Measurements from ENCODE around the gene LRRC4C. TPM values are rescaled to one million over a fixed set of nuclear protein-coding genes. Genes with fewer than 3 reads are reported as not detected.
"Not testable (repeated sequence)": the region's sequence is repeated elsewhere in the genome, so short reads cannot be mapped to it uniquely, and the experiment has no call there.

Gene LRRC4C
- total RNA-seq, 1 donor from 2014 or later, result 2.2 TPM

DNA sequence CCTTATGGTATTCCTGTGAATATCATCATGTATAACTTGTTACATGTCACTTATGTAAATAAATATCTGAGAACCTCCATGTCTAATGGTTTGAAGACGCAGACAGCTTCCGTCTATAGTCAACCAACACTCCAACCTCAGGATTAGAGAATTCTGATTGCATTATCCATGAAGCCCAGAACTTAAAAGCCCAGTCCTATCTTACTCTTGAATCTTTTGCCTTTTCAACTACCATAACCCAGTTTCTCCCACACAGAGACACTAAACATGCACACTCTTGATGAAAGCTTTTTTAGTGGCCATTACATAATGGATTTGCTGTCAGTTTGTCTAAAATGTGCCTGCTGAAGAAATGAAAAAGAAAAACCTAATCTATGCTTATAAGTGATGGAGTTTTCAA lies 1219.2 kb downstream of the LRRC4C start:
- DNase-seq (ENCODE audit: low spot score), result no peak

DNA sequence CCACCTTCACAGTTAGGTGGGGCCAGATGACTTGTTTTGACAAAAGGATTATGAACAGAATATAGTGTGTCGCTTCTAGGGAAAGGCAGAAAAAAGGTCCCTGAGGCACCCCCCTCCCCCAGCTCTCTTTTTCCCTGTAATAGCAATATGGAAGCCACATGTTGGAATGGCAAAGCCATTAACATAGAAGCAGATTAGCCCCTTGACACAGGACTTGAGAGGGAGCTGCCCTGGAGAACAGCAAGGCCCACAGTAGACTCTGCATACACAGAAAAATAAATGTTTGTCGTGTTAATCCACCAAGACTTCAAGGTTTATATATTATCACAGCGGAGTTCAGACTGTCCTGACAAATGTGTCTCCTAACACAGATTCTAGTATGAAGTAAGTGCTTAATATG lies 1222.9 kb downstream of the LRRC4C start:
- no peak for DNase-seq (ENCODE audit: low spot score)

DNA sequence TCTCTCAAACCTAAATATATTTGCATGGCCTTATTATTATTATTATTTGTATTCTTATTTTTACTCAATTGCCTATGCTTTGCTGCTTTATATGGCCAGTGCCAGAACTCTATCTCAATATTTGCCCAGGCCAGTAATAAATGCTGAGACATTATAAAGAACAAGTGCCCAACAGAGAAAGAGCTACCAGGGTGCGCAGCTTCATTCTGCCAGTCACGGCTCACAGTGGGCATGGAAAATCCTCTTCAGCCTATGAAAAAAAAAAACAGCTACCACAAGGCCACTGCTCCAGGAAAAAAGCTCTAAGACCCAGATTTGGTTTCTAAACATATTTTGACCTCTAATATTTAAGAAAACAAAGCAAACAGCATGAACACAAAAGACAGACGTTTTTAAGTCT lies 1223.6 kb downstream of the LRRC4C start:
- DNase-seq (ENCODE audit: low spot score), result no peak

DNA sequence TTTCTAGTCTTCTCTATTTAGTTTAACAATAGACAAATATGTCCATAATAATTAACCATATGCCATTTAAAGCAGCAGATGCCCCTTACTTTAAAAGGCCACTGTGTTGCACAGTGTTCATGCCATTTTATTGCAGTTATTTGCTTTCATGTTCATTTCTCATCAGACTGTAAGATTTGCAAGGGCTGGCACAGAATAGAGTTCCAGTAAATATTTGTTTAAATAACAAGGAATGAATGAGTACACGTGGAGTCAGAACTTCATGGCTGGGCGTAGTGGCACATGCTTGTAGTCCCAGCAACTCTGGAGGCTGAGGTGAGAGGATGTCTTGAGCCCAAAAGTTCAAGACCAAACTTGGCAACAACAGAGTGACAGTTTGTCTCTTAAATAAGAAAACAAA lies 1228.6 kb downstream of the LRRC4C start:
- no peak for DNase-seq (ENCODE audit: low spot score)

DNA sequence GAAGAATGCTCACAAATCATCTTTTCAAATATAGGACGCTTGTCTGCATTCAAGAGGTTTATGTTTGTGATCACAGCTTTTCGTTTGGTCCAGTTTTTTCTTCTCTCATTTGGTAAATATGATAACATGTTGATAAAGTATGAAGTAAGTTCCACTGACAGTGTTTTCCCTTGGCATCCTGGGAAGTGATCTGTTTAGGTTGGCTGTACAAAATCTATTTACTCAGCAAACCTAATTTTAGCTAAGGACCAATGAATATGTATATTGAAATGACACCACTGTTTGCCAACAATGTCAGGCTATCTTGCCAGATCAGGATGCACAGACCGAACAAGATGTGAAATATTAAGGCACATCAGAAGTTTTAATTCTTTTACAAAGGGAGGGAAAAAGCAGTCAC lies 1230.8 kb downstream of the LRRC4C start:
- DNase-seq (ENCODE audit: low spot score), result no peak

DNA sequence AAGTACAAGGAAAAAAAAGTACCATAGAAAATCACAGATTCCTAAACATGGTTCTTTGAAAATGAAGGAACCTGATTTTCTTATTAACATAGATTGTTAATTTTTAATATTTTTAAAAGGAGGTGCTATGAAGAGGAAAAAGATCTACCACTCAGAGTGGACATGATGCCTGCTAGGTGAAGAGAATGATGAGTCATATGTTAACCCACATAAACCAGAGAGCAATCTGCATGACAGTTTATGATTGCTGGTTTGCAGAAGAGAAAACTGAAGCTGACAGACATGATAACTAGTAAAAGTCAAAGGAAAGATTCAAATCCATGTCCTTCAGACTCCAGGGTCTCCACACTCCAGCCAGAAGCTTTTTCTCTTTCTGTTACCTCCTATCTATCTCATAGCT lies 1231.7 kb downstream of the LRRC4C start:
- no peak for DNase-seq (ENCODE audit: low spot score)

DNA sequence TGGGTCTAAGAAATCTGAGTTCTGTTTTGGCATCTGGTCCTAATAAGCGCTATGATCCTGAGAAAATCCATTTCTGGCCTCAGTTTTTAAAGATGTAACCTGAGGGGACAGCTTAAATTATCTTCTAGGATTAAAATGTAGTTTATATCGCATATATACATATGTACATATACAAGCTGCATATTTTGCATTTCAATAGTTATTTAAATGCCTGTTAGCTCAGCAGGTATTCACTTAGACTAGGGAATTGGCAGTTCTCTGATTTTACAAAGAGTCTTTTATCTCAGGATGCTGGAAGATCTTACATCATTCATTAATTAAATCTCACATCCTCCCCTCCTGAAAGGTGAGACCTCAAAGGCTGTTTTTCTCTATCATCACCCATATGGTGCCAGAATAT lies 1232.8 kb downstream of the LRRC4C start:
- no peak for DNase-seq (ENCODE audit: low spot score)

DNA sequence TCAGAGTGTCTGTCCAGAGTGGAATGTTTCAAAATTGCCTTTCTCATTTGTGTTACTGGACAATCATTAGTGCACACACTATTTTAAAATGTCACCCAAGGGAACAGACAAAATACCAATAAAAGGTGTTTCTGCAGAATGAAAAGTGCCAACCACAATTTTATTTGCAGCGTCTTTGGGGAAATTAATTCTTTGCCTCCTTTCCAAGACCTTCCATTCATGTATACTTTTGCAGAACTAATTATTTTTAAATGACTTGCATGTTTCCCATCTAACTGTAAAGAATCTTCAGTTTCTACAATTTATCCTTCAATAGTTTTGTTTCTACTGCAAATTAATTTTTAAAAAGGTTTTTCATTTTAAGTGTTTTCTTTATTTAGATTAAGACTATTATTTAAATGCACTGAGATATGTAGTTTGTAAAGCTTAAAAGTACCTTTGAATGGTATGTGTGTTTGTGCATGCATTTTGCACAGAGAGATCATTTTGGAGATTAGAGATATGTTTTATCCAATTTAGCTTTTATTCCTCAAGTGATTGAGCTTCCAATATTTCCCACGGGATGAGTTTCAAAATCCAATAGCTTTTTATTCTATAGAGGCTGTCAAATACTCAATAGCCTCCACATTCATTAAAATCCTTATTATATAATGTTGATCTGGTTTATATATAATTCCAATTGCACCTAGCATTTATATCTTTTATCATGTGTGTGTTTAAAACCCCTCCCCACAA lies 1235.7 kb downstream of the LRRC4C start:
- no peak for DNase-seq (ENCODE audit: low spot score)

DNA sequence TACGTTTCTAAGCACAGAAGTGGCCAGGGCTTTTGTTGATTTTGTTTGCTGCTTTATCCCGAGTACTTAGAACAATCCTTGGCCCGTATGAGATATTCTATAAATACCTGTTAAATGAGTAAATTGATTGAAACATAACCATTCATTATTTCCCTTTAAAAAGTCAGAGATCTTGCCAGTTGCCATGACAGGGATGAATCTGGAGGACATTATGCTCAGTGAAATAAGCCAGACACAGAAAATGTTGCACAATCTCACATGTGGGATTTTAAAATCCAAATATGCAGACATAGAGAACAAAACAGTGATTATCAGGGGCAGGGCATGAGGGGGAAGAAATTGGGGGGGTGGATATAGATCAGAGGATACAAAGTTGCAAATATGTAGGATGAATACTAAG lies 1240.1 kb downstream of the LRRC4C start:
- no peak for DNase-seq (ENCODE audit: low spot score)

DNA sequence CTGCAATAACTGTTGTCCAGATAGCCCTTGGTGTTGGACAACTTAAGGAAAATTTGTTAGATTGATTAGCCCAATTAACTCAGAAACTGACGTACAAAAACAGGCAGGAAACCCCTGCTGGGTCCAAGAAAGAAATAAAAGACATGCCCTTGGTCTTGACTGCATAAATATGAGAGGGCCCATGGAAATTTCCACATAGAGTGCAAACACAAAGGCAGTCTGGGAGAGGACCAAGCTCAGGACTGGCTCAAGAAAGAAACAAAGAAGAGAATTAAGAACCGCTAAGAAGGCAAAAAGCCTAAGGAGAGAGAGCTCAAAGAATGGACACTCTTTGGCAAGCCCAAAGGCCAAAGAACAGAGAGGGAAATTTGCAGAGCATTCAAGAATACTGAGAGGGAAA lies 1243.9 kb downstream of the LRRC4C start:
- DNase-seq (ENCODE audit: low spot score), result no peak

DNA sequence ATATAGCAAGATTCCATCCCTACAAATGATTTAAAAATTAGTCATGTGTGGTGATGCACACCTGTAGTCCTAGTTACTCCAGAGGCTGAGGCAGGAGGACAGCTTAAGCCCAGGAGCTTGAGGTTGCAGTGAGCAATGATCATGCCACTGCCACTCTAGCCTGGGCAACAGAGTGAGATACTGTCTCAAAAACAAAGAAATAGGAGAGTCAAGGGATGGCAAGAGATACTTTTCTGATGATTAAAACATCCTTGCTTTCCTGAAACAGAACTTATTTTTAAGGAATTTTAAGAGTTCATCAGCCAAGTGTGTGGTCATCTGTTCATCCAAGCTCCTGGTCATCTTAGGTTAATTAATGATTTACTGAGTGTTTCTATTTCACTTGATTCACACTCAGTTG lies 1252.0 kb downstream of the LRRC4C start:
- no peak for DNase-seq (ENCODE audit: low spot score)

DNA sequence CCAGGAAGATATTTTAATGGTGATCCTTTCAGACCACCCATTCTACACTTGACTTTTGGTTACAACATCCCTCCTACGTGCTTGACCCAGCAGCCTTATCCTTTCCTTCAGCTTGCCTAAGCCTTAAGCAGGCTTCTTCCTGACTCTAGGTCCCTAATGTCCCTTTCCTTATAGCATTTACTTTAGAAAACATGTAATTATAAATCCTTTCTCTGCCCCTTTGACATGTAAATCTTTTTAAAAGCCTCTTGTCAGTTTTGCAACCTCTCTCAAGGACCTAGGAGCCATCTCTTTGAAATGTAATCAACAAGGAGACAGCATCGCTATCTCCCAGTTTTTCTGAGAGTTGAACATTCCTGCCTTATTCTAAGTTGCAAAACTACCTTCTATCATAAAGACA lies 1255.2 kb downstream of the LRRC4C start:
- no peak for DNase-seq (ENCODE audit: low spot score)

DNA sequence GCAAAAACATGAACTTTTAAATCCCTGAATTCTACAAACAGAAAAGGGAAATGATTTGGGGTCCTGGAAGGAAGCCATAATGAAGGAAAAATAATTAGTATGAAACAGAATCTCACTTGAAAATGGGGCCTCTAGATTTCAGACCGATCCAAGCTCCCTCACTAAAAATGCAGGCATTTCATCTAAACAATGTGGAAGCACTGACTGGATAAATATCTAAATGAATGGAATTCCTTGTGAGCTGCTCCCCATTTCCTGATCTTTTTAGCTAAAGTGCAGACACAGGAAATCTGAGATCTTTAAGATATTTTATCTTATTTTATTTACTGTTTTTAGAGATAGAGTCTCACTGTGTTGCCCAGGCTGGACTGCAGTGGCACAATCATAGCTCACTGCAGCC lies 1255.8 kb downstream of the LRRC4C start:
- DNase-seq (ENCODE audit: low spot score), result no peak

DNA sequence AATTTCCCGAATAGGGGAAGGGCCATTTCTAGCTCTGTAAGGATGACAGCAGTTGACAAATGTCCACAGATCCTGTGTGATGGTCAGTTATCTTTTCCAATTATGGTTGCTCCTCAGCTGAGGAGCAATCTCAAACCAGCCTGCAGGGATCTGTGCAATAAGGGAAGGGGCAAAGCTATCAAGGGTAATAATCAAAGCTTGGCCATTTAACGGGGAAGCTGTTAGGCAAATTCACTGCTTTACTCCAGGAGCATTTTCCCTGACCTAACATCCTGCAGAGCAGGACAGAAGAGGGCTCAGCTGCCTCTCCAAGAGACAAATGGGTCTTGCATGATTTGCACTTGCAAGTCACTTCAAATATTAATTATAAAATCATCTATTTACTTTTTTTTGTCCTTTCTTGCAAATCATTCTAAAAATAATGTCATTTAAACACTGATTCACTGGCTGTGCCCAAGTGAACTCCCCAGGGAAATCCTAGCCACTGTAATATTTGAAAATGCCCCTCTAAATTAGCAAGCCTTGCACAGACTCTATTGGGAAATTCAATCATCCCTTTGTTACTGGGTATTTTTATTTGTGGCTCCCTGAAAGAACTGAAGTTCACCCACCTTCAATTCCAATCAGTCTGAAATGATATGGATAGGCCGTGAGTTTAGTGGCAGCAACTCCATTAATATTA lies 1256.7 kb downstream of the LRRC4C start:
- DNase-seq (ENCODE audit: low spot score), result no peak

DNA sequence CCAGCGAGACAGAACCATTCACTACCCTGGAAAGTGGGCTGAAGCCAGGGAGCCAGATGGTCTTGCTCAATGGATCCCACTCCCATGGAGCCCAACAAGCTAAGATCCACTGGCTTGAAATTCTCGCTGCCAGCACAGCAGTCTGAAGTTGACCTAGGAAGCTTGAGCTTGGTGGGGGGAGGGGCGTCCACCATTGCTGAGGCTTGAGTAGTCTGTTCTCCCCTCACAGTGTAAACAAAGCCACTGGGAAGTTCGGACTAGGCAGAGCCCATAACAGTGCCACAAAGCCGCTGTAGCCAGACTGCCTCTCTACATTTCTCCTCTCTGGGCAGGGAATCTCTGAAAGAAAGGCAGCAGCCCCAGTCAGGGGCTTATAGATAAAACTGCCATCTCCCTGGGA lies 1266.9 kb downstream of the LRRC4C start:
- DNase-seq (ENCODE audit: low spot score), result not testable (repeated sequence)

DNA sequence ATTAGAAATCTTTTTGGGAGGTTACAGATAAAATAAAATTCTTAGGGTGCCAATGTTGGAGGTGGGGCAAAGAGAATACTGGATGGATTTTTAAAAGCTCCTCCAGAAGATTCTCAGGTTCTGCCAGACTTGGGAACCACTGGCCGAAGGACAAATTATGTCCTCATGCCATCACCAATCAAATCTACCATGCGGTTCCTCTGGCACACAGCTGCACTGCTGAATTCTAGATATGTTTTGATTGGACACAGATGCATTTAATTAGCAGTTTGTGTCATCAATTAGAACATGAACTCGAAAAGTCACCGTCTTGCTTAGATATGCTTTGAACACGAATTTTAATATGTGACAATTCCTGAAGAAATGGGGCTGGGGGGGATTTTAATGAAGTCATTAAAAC lies 1269.2 kb downstream of the LRRC4C start:
- no peak for DNase-seq (ENCODE audit: low spot score)

DNA sequence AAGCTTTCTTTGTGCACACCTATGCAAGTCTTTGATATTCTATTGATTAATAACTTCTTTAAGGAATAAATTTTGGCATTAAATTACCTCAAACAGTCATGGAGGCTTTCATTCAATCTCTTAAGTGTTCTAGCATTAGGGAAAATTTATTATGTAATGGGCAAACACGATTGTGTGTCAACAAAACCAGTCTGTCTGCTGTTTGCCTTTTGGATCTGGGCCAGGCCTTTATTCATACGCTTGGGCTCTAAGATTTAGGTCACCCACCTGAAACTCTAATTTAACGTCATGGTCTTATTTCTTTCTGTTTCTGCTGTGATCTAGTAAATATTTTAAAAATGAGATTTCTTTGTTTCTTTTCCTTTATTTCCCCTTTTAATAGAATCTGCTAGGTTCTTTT lies 1270.6 kb downstream of the LRRC4C start:
- peak; percentile 11 for DNase-seq (ENCODE audit: low spot score)

DNA sequence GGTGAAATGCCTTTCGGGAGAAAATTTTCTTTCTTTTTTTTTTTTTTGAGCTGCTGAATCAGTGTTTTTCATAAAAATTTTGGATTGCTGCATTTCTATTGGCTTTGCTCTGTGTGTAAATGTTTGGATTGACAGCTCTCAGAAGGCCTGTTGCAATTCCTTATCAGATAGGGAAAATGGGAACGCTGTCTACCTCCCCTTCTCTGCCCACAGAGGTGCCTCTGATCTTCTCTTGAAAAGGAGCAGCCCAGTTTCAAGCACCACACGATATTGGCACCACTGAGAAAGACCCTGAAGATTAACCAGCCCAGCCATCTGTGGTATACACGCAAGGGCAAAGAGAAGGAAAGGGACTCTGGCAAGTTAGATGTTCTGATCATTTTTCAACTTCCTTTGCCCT lies 1272.2 kb downstream of the LRRC4C start:
- no peak for DNase-seq (ENCODE audit: low spot score)

DNA sequence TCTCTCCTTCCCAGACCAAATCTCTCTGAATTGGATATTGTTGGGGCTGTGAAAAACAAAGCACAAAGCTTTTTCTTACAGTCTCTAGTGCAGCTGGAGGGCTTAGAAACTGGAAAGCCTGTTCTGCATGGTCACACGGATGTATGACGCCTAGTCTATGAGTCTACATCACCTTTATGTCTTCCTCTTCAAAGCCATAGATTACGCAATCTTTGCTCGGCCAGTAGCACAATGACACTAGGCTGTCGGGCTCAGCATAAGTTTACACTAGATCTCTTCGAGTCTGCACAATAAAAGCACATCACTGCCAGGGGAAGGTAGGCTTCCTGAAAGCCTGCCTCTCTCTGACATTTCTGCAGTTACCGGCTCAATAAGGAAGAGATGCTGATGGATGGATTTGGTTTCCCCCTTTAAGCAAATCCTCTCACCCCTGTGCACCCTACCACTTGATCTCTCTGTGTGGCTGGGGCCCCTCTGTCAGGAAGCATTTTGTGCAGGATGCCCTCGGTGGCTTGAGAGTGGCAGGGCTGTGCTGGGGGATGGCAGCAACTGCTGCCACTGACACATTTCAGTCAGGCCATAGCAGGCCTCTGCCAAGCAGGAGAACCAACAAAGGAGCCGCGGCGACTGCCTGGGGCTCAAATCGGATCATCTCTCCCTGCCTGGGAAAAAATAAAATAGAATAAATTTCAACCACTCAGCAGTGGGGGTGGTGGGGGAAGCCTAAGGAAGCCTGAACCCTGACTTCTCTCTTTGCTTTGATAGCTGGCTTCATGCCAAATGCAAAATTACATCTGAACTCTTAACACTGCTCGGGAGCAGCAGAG lies 1272.8 kb downstream of the LRRC4C start:
- DNase-seq (ENCODE audit: low spot score), result no peak

DNA sequence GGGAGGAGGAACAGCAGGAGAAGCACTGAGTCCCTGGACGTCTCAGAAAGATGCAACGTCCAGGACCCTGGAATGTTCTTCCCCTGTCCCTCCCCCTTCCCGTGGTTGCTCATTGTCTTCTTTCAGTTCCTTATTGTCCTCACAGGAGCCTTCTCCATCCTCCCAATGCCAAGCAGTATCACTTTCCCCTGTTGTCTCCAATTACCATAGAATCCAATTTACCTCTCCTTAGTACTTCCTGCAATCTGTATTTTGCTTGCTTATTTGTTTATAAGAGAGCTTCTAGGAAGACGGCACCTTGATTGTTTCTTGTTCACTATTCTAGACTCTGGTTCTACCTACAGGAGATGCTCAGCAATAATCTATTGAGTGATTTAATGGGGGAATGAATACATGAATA lies 1273.7 kb downstream of the LRRC4C start:
- no peak for DNase-seq (ENCODE audit: low spot score)

DNA sequence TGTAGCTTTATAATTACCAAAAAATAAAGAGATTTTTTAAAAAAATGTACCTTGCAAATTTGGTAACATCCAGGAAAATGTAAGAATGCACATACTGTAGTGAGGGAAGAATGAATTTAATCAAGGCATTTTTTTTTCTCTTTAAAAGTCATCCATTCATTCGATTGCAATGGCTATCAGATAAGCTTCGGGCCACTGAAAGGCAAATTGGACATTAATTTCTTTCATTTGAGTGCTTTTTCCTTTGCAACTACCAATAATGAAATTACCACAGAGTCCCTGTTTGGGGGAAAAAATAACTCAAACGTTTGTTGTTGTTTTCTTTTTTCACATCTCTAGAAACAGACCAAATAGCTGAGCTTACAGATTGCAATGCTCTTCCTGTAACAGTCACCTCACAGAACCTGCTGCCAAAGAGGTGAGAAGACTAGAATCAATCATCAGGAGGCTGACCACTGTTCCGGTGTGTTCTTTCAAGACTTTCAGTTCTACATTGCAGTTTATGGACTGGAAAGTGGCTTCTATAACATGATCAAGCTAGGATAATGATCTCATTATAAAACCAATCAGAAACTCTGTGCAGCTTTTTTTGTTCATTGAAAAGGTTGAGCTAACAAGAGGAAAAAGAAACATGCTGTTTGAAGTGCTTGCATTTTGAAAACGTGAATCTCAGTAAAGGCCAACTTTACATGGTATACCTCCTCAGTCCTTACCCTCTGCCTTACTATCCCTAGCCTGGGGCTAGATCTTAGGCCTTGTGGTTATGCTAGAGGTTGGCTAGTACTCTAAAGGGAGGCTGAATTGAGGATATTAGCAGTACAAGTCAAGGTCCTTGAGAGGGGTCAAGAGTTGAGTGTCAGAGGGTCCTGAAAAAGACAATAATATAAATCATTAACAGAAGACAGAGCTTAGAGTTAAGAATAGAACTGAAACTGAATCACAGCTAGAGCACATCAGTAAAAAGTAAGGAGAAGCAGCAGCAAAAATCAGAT lies 1276.1 kb downstream of the LRRC4C start:
- no peak for DNase-seq (ENCODE audit: low spot score)

DNA sequence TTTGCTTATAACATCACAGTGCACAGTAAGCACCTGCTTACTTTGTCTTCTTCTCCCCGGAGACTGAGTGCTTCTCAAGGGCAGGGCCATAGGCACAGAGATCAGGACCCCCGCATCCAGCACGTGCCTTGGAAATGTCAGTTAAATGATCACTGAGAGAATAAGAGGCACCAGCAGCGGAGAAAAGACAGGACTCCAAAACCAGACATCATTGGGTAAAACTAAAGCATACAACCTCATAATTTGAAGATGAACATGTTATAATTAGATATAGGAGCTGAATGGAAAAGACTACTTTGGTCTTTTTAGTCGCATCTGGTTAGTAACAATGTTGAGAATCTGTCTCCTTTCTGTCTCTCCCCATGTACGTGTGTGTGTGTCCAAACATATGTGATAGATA lies 1279.9 kb downstream of the LRRC4C start:
- DNase-seq (ENCODE audit: low spot score), result no peak
